Panc1 (cell line): Measurements from ENCODE around the gene TNRC6A.

ENCODE experiments used
- CTCF ChIP-seq: fragments of 450-650 bp; IDR thresholded peaks from 2 replicates; pipeline ENCODE4 v1.5.1; 2017; ENCODE audit warnings: mild to moderate bottlenecking
- POLR2AphosphoS5 ChIP-seq: IDR thresholded peaks from 2 replicates; pipeline ENCODE4 v1.6.1; 2012; ENCODE audit warnings: mild to moderate bottlenecking, low read depth, low read length, moderate library complexity
- REST ChIP-seq, 2 experiments: IDR thresholded peaks; 2 replicates each; pipeline ENCODE4 v1.6.1; 2011 to 2012; ENCODE audit warnings: low read depth in 2 of 2, control low read depth in 1 of 2, low read length in 1 of 2, mild to moderate bottlenecking in 1 of 2, moderate library complexity in 1 of 2; ENCODE audit not compliant: insufficient read depth in 1 of 2
- SIN3A ChIP-seq: IDR thresholded peaks from 2 replicates; pipeline ENCODE4 v1.6.1; 2012; ENCODE audit warnings: low read depth, mild to moderate bottlenecking, low read length, moderate library complexity, borderline replicate concordance; ENCODE audit not compliant: insufficient read depth
- TCF7L2 ChIP-seq: IDR thresholded peaks from 2 replicates; pipeline ENCODE4 v1.6.1; 2011; ENCODE audit warnings: mild to moderate bottlenecking, low read depth, low read length, inconsistent platforms

GRCh38 chr16:24694931-24695330 lies 34.5 kb upstream of the TNRC6A start:
- TF ChIP-seq CTCF (no peak), SIN3A (no peak), POLR2AphosphoS5 (no peak), REST (IDR thresholded peaks at IDR 0.05; ENCODE audit: insufficient read depth in 1 of 2, low read depth in 2 of 2, low read length in 1 of 2) (no peak), TCF7L2 (no peak)
